PC-3 (cell line): Measurements from ENCODE around the gene NOL11.

ENCODE experiments used
- EZH2 ChIP-seq: fragments of 300-600 bp; sonication (generic); IDR thresholded peaks from one replicate; pipeline ENCODE4 v1.6.1; 2017; ENCODE audit warnings: antibody characterized with exemption, mild to moderate bottlenecking, low read length; ENCODE audit not compliant: unreplicated experiment
- EZH2phosphoT487 ChIP-seq: fragments of 300-600 bp; sonication (generic); IDR thresholded peaks from 2 replicates; pipeline ENCODE4 v1.6.1; 2018; ENCODE audit warnings: mild to moderate bottlenecking, antibody characterized with exemption, low read length, borderline replicate concordance
- TF ChIP-seq, protein P1 (sequence below): fragments of 300-600 bp; sonication (generic); conservative IDR thresholded peaks from 2 replicates; pipeline ENCODE4 v1.5.1; 2017; ENCODE audit warnings: antibody characterized with exemption, low read depth, mild to moderate bottlenecking, low read length

DNA sequence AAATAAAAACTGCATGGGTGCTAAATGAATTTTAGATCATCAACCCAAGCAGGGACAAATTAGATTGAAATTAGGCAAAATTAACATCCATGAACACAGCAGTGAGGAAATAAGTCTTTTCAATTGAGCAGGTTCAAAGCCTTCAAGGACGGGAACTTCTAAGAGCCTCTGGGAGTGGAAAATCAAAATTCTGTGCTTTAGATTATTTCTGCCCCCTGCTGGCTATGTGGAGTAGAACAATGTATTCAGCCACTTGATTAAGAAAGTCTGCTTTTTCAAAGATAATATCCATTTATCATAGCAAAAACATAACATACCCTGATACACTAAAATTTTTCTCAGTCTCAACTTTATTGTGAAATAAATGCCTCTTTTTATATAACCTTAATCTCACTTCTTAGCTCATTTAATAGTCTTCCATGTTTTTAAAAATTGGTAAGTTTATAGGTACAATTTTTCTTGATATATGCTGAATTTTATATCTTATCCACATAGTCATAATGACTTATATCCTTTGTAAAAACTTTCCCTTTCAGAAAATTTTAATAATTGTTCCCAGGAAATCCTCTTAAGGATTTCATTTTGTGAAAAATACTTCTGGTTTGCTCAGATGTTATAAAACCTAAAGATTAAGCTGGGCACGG, 28.1 kb upstream of the NOL11 start:
- TF ChIP-seq, protein P1, sequence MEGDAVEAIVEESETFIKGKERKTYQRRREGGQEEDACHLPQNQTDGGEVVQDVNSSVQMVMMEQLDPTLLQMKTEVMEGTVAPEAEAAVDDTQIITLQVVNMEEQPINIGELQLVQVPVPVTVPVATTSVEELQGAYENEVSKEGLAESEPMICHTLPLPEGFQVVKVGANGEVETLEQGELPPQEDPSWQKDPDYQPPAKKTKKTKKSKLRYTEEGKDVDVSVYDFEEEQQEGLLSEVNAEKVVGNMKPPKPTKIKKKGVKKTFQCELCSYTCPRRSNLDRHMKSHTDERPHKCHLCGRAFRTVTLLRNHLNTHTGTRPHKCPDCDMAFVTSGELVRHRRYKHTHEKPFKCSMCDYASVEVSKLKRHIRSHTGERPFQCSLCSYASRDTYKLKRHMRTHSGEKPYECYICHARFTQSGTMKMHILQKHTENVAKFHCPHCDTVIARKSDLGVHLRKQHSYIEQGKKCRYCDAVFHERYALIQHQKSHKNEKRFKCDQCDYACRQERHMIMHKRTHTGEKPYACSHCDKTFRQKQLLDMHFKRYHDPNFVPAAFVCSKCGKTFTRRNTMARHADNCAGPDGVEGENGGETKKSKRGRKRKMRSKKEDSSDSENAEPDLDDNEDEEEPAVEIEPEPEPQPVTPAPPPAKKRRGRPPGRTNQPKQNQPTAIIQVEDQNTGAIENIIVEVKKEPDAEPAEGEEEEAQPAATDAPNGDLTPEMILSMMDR, result peak; percentile 96
- TF ChIP-seq EZH2phosphoT487, result no peak
- TF ChIP-seq EZH2, result no peak
